IMR-90 (cell line): ENCODE data around the gene HYOU1. TPM values are rescaled to one million over a fixed set of nuclear protein-coding genes. Genes with fewer than 3 reads are reported as not detected.

Source experiments
- ATAC-seq: fragments of 200-7000 bp; cut with Tn5 transposase; 2 replicates; pipeline ENCODE4 v1.9.1; 2020; ENCODE audit warnings: low read depth, mild to moderate bottlenecking, moderate library complexity
- BruUV-seq: library from RNA; stranded (reverse); fragments of 400-500 nt; replicated peaks from 2 replicates; lab custom pipeline; 2021; lab: Mats Ljungman, UMichigan
- CTCF ChIA-PET: fragments of 300-600 bp; formaldehyde crosslinking; extraction: SDS; loops from one replicate; lab custom pipeline; 2021; ENCODE audit warnings: antibody characterized with exemption; lab: Yijun Ruan, JAX
- POLR2A ChIA-PET: fragments of 300-600 bp; sonication (Branson Sonifier 250); formaldehyde crosslinking; loops from one replicate; lab custom pipeline; 2022; ENCODE audit warnings: antibody characterized with exemption; ENCODE audit not compliant: unreplicated experiment; lab: Charles Lee
- DNase-seq: peaks from one replicate; pipeline ENCODE4 v3.0.0; 2013
- H2AFZ ChIP-seq: replicated peaks from 2 replicates; pipeline ENCODE3; 2013; ENCODE audit warnings: low read length, mild to moderate bottlenecking; ENCODE audit not compliant: poor library complexity
- H2AK5ac ChIP-seq: 2 replicates; pipeline ENCODE4 v1.6.1; 2013; ENCODE audit warnings: low read depth, low read length, inconsistent platforms
- H2AK9ac ChIP-seq: replicated peaks from 2 replicates; pipeline ENCODE3; 2013; ENCODE audit warnings: mild to moderate bottlenecking, low read depth, low read length, moderate library complexity; ENCODE audit not compliant: poor library complexity
- H2BK120ac ChIP-seq: 2 replicates; pipeline ENCODE4 v1.6.1; 2013; ENCODE audit warnings: low read depth, low read length, inconsistent platforms
- H2BK15ac ChIP-seq: 3 replicates; pipeline ENCODE4 v1.6.1; 2013; ENCODE audit warnings: low read depth, low read length, inconsistent platforms
- H2BK20ac ChIP-seq: 2 replicates; pipeline ENCODE4 v1.6.1; 2013; ENCODE audit warnings: low read depth, mild to moderate bottlenecking, inconsistent platforms, low read length, moderate library complexity
- H2BK5ac ChIP-seq: 2 replicates; pipeline ENCODE4 v1.6.1; 2013; ENCODE audit warnings: mild to moderate bottlenecking, low read depth, low read length, inconsistent platforms; ENCODE audit not compliant: poor library complexity, severe bottlenecking
- H3K14ac ChIP-seq: replicated peaks from 2 replicates; pipeline ENCODE4 v1.6.1; 2013; ENCODE audit warnings: low read depth, low read length, inconsistent platforms
- H3K18ac ChIP-seq: 2 replicates; pipeline ENCODE4 v1.6.1; 2013; ENCODE audit warnings: low read depth, low read length, control low read depth
- H3K23ac ChIP-seq: 2 replicates; pipeline ENCODE4 v1.6.1; 2013; ENCODE audit warnings: low read depth, low read length, inconsistent platforms
- H3K27ac ChIP-seq: 2 replicates; pipeline ENCODE4 v1.5.1; 2013; ENCODE audit warnings: mild to moderate bottlenecking, control low read depth, low read length; ENCODE audit not compliant: insufficient read depth
- H3K27me3 ChIP-seq: 2 replicates; pipeline ENCODE4 v1.6.1; 2013; ENCODE audit warnings: low read length; ENCODE audit not compliant: control insufficient read depth, insufficient read depth
- H3K36me3 ChIP-seq: 2 replicates; pipeline ENCODE4 v1.6.1; 2013; ENCODE audit warnings: low read length, mixed read lengths; ENCODE audit not compliant: control insufficient read depth, insufficient read depth
- H3K4ac ChIP-seq: 2 replicates; pipeline ENCODE4 v1.6.1; 2013; ENCODE audit warnings: low read depth, low read length, inconsistent platforms
- H3K4me1 ChIP-seq: 2 replicates; pipeline ENCODE4 v1.6.1; 2013; ENCODE audit warnings: low read length, mixed read lengths; ENCODE audit not compliant: control insufficient read depth, insufficient read depth
- H3K4me2 ChIP-seq: 2 replicates; pipeline ENCODE4 v1.6.1; 2013; ENCODE audit warnings: low read depth, mild to moderate bottlenecking, control low read depth, low read length, moderate library complexity
- H3K4me3 ChIP-seq: 2 replicates; pipeline ENCODE4 v1.5.1; 2013; ENCODE audit warnings: low read depth, mild to moderate bottlenecking, control low read depth, low read length, moderate library complexity; ENCODE audit not compliant: insufficient read depth
- H3K56ac ChIP-seq: 2 replicates; pipeline ENCODE4 v1.6.1; 2013; ENCODE audit warnings: low read length, inconsistent platforms; ENCODE audit not compliant: insufficient read depth; ENCODE audit errors: extremely low read depth
- H3K79me1 ChIP-seq, 2 experiments: 2 replicates each; pipeline ENCODE4 v1.6.1; 2013; ENCODE audit warnings: low read length in 2 of 2, inconsistent platforms in 1 of 2, low read depth in 1 of 2
- H3K9ac ChIP-seq: 2 replicates; pipeline ENCODE4 v1.6.1; 2013; ENCODE audit warnings: low read depth, low read length, control low read depth
- H3K9me1 ChIP-seq: 2 replicates; pipeline ENCODE4 v1.6.1; 2013; ENCODE audit warnings: low read length, inconsistent platforms; ENCODE audit not compliant: insufficient read depth
- H3K9me3 ChIP-seq: 2 replicates; pipeline ENCODE4 v1.6.1; 2013; ENCODE audit warnings: low read length; ENCODE audit not compliant: control insufficient read depth, insufficient read depth
- H4K20me1 ChIP-seq: 2 replicates; pipeline ENCODE4 v1.6.1; 2013; ENCODE audit warnings: low read length, inconsistent platforms; ENCODE audit not compliant: insufficient read depth
- H4K5ac ChIP-seq: 2 replicates; pipeline ENCODE4 v1.6.1; 2013; ENCODE audit warnings: mild to moderate bottlenecking, low read depth, low read length, control low read depth
- H4K8ac ChIP-seq, 2 experiments: 2 replicates each; pipeline ENCODE4 v1.6.1; 2013; ENCODE audit warnings: low read depth in 2 of 2, low read length in 2 of 2, control low read depth in 1 of 2, inconsistent platforms in 1 of 2
- H4K91ac ChIP-seq: 2 replicates; pipeline ENCODE4 v1.6.1; 2013; ENCODE audit warnings: low read depth, low read length, inconsistent platforms; ENCODE audit not compliant: insufficient read depth
- BHLHE40 ChIP-seq: fragments of 150-350 bp; IDR thresholded peaks from 2 replicates; pipeline ENCODE4 v1.6.1; 2016; ENCODE audit warnings: mild to moderate bottlenecking, low read depth, low read length
- CHD1 ChIP-seq: IDR thresholded peaks from 2 replicates; pipeline ENCODE4 v1.6.1; 2012; ENCODE audit warnings: low read depth, low read length, improper control_type of control experiment
- FOS ChIP-seq: fragments of 150-350 bp; IDR thresholded peaks from 2 replicates; pipeline ENCODE4 v1.6.1; 2016; ENCODE audit warnings: low read depth, low read length
- MAZ ChIP-seq: IDR thresholded peaks from 2 replicates; pipeline ENCODE4 v1.6.1; 2012; ENCODE audit warnings: low read depth, mild to moderate bottlenecking, low read length, improper control_type of control experiment, moderate library complexity, borderline replicate concordance
- MXI1 ChIP-seq: IDR thresholded peaks from 2 replicates; pipeline ENCODE4 v1.6.1; 2012; ENCODE audit warnings: low read depth, mild to moderate bottlenecking, low read length, moderate library complexity, borderline replicate concordance
- NFE2L2 ChIP-seq: fragments of 150-350 bp; IDR thresholded peaks from 2 replicates; pipeline ENCODE4 v1.6.1; 2016; ENCODE audit warnings: low read depth, mild to moderate bottlenecking, low read length
- POLR2A ChIP-seq: IDR thresholded peaks from 2 replicates; pipeline ENCODE4 v1.6.1; 2012; ENCODE audit warnings: mild to moderate bottlenecking, low read depth, low read length
- RFX5 ChIP-seq: IDR thresholded peaks from 2 replicates; pipeline ENCODE4 v1.8.0; 2012; ENCODE audit warnings: low read depth, mild to moderate bottlenecking, low read length, moderate library complexity
- WGBS, 2 experiments: methylation state at CpG; one replicate each; pipeline versions ENCODE4 v1.1.5 to v1.1.7; 2013; ENCODE audit warnings: missing lambda C conversion rate in 2 of 2; ENCODE audit not compliant: insufficient read length in 1 of 2; ENCODE audit errors: extremely low coverage in 2 of 2; 5-methylcytosine and 5-hydroxymethylcytosine counted together
- dilution Hi-C: fragments of 300-500 bp; cut with HindIII; formaldehyde crosslinking; loops from one replicate; pipeline ENCODE4 v1.14.3; 2018; ENCODE audit warnings: low sequenced_read_pairs; ENCODE audit not compliant: unreplicated experiment
- in situ Hi-C: fragments of 300-500 bp; cut with MboI; formaldehyde crosslinking; loops from 3 replicates; pipeline ENCODE4 v1.14.3; 2019; ENCODE audit warnings: low sequenced_read_pairs, inconsistent platforms, mixed read lengths
- intact Hi-C: fragments of 100-400 bp; cut with micrococcal nuclease; formaldehyde crosslinking; loops from 2 replicates; pipeline ENCODE4 v1.10.0; 2022
- polyA plus RNA-seq, 3 experiments: library from polyadenylated mRNA; depleted of rRNA; stranded (reverse); fragments of >200 nt; gene quantifications; 2 replicates each; pipeline ENCODE4 v1.2.3, GENCODE V29; 2012; ENCODE audit warnings: low replicate concordance in 1 of 3
- total RNA-seq: library from RNA; depleted of rRNA; stranded (reverse); fragments of >200 nt; gene quantifications from 2 replicates; pipeline ENCODE4 v1.2.3, GENCODE V29; 2012
- TF ChIP-seq, protein P1 (sequence below): fragments of 150-350 bp; IDR thresholded peaks from 2 replicates; pipeline ENCODE4 v1.6.1; 2017; ENCODE audit warnings: mild to moderate bottlenecking, antibody characterized with exemption, low read length, low read depth

Gene HYOU1
- total and polyA plus RNA-seq, 2 of the 4 experiments (the other 2 are of a cell fraction): 117 to 181 TPM

- Histone ChIP-seq H3K27ac (no peak overlapping the region), H2BK120ac (no peak overlapping the region), H3K9ac (no peak overlapping the region), H2BK15ac (no peak overlapping the region), H3K4me1 (peaks cover 5% of the 10 kb centered on the region), H3K4ac (no peak overlapping the region), H4K8ac (no peak overlapping the region), H2AK5ac (no peak overlapping the region; the same call in 1 of the 2 replicates), H2AK9ac (no peak overlapping the region), H2BK20ac (no peak overlapping the region), H4K91ac (no peak overlapping the region), H3K4me3 (no peak overlapping the region), H3K79me1 (peaks cover 16 to 61% of the 10 kb centered on the region in 2 experiments; a peak in 3 of 4 replicates), H4K20me1 (peaks cover 37% of the 10 kb centered on the region), H3K56ac (no peak overlapping the region), H3K9me3 (no peaks in the 10 kb centered on the region), H3K9me1 (peaks cover 3% of the 10 kb centered on the region; the same call in 1 of the 2 replicates), H4K5ac (no peak overlapping the region), H3K36me3 (peaks cover 38% of the 10 kb centered on the region), H2BK5ac (no peak overlapping the region), H3K14ac (no peak overlapping the region), H3K18ac (no peak overlapping the region), H3K23ac (no peak overlapping the region), H3K4me2 (no peak overlapping the region), H3K27me3 (no peaks in the 10 kb centered on the region), H2AFZ (no peak overlapping the region)
- TF ChIP-seq MAZ (no peak), FOS (no peak), POLR2A (no peak), NFE2L2 (no peak), CHD1 (no peak), MXI1 (no peak), RFX5 (no peak), BHLHE40 (no peak)
- TF ChIP-seq, protein P1, sequence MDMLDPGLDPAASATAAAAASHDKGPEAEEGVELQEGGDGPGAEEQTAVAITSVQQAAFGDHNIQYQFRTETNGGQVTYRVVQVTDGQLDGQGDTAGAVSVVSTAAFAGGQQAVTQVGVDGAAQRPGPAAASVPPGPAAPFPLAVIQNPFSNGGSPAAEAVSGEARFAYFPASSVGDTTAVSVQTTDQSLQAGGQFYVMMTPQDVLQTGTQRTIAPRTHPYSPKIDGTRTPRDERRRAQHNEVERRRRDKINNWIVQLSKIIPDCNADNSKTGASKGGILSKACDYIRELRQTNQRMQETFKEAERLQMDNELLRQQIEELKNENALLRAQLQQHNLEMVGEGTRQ: no peak
- dilution Hi-C loops: no loop called here
- no peak for ATAC-seq
- ChIA-PET CTCF (no interaction called here), POLR2A (no interaction called here)
- WGBS, 2 experiments: 87% methylated on average over 8 of the region's 14 CpGs; no CpG with 5 or more reads in 1 of the 2 experiments
- in situ Hi-C loops: no loop called here
- intact Hi-C loops: no loop called here
- no peak for DNase-seq
- BruUV-seq: no TSS peak
Observed at GRCh38 chr11:119016216-119017009, 40.6 kb downstream of the HYOU1 start.
